GM23248 (cell line): ENCODE results near the gene UBE2H. TPM values are rescaled to one million over a fixed set of nuclear protein-coding genes. Genes with fewer than 3 reads are reported as not detected.

Experiments used
- DNase-seq: peaks from one replicate; pipeline ENCODE4 v3.0.0-alpha.2; 2015
- H2AFZ ChIP-seq: fragments of 200-600 bp; sonication (generic); 2 replicates; pipeline ENCODE4 v1.6.1; 2016; ENCODE audit warnings: antibody characterized with exemption
- H3F3A ChIP-seq: fragments of 200-600 bp; sonication (generic); 2 replicates; pipeline ENCODE4 v1.6.1; 2016; ENCODE audit warnings: mild to moderate bottlenecking, antibody characterized with exemption, mixed run types; ENCODE audit not compliant: insufficient read depth
- H3K27ac ChIP-seq: fragments of 200-600 bp; sonication (generic); 2 replicates; pipeline ENCODE4 v1.5.1; 2016; ENCODE audit warnings: mild to moderate bottlenecking
- H3K27me3 ChIP-seq: fragments of 200-600 bp; sonication (generic); replicated peaks from 2 replicates; pipeline ENCODE4 v1.6.1; 2016; ENCODE audit warnings: mild to moderate bottlenecking; ENCODE audit not compliant: insufficient read depth
- H3K36me3 ChIP-seq: fragments of 200-600 bp; sonication (generic); 2 replicates; pipeline ENCODE4 v1.6.1; 2016; ENCODE audit warnings: low read depth, mild to moderate bottlenecking
- H3K4me1 ChIP-seq: fragments of 200-600 bp; sonication (generic); 2 replicates; pipeline ENCODE4 v1.6.1; 2016; ENCODE audit warnings: mild to moderate bottlenecking; ENCODE audit not compliant: insufficient read depth
- H3K4me2 ChIP-seq: fragments of 200-600 bp; sonication (generic); one replicate; pipeline ENCODE4 v1.6.1; 2016; ENCODE audit warnings: mild to moderate bottlenecking; ENCODE audit not compliant: unreplicated experiment
- H3K4me3 ChIP-seq: fragments of 200-600 bp; sonication (generic); 2 replicates; pipeline ENCODE4 v1.5.1; 2016; ENCODE audit warnings: mild to moderate bottlenecking
- H3K79me2 ChIP-seq: fragments of 200-600 bp; sonication (generic); 2 replicates; pipeline ENCODE4 v1.6.1; 2016; ENCODE audit warnings: mild to moderate bottlenecking; ENCODE audit not compliant: insufficient read depth
- H3K9ac ChIP-seq: fragments of 200-600 bp; sonication (generic); 2 replicates; pipeline ENCODE4 v1.6.1; 2016; ENCODE audit warnings: mild to moderate bottlenecking
- H3K9me2 ChIP-seq: fragments of 200-600 bp; sonication (generic); 2 replicates; pipeline ENCODE4 v1.6.1; 2016; ENCODE audit warnings: mixed run types, mild to moderate bottlenecking, moderate library complexity; ENCODE audit not compliant: insufficient read depth
- H3K9me3 ChIP-seq: fragments of 200-600 bp; sonication (generic); one replicate; pipeline ENCODE4 v1.6.1; 2017; ENCODE audit warnings: low read depth
- H4K20me1 ChIP-seq: fragments of 200-600 bp; sonication (generic); 2 replicates; pipeline ENCODE4 v1.6.0; 2016; ENCODE audit not compliant: insufficient read depth
- EZH2 ChIP-seq: fragments of 200-600 bp; sonication (generic); IDR thresholded peaks from 2 replicates; pipeline ENCODE4 v1.6.1; 2018; ENCODE audit warnings: antibody characterized with exemption, mild to moderate bottlenecking; ENCODE audit not compliant: insufficient read depth, poor library complexity, severe bottlenecking
- EZH2phosphoT487 ChIP-seq: fragments of 200-600 bp; sonication (generic); IDR thresholded peaks from 2 replicates; pipeline ENCODE4 v1.6.1; 2018; ENCODE audit warnings: antibody characterized with exemption, moderate library complexity, mild to moderate bottlenecking, low read depth; ENCODE audit not compliant: insufficient read depth
- WGBS, 2 experiments: methylation state at CpG; one replicate each; pipeline ENCODE4 v1.1.6; 2015 to 2017; ENCODE audit warnings: low lambda C conversion rate in 2 of 2, low coverage in 1 of 2; ENCODE audit errors: missing lambda C conversion rate in 2 of 2; 5-methylcytosine and 5-hydroxymethylcytosine counted together
- in situ Hi-C: fragments of 300-500 bp; cut with MboI; formaldehyde crosslinking; loops from 2 replicates; pipeline ENCODE4 v1.15.0; 2020
- polyA plus RNA-seq: library from polyadenylated mRNA; unstranded; fragments of >200 nt; fragmentation: Nextera tagmentation; extraction: Ambion mirVana; gene quantifications from 2 replicates; pipeline ENCODE4 v1.2.1, GENCODE V29; 2016
- total RNA-seq: library from RNA; depleted of rRNA; stranded (reverse); fragments of >200 nt; shearing (Covaris generic); gene quantifications from 2 replicates; pipeline ENCODE4 v1.2.3, GENCODE V29; 2014

UBE2H gene
- total and polyA plus RNA-seq, 2 experiments from 2014 or later, result 40.7 to 44.4 TPM

DNA sequence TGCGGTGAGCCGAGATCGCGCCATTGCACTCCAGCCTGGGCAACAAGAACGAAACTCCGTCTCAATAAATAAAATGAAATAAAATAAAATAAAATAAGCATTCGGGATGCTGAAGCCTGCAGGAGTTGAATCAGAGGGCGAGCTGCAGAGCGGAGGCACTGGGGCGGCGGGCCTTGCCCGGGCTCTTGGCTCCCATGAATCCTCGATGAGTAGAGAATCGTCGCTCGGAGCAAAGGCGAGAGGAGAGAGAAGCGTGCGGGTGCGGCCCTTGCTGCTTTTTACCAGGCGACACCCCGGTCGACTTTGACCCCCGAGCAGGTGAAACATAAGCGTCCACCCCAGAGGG, 168.3 kb downstream of the UBE2H start:
- no peak overlapping the region for H3K27ac ChIP-seq
- H4K20me1 ChIP-seq, result no peaks in the 10 kb centered on the region
- WGBS, 2 experiments, result 21 to 24% methylated on average over 25 of the region's 25 CpGs
- no peaks in the 10 kb centered on the region for H3K9me2 ChIP-seq
- H3K4me3 ChIP-seq, result no peak overlapping the region
- no peak overlapping the region for H3K9ac ChIP-seq
- H3K79me2 ChIP-seq, result no peaks in the 10 kb centered on the region
- no peak overlapping the region for H3K4me2 ChIP-seq
- TF ChIP-seq EZH2 (no peak), EZH2phosphoT487 (no peak)
- H3K9me3 ChIP-seq, result no peaks in the 10 kb centered on the region
- no peak overlapping the region for H2AFZ ChIP-seq
- H3K36me3 ChIP-seq, result no peaks in the 10 kb centered on the region
- peaks cover 78% of the 10 kb centered on the region for H3K27me3 ChIP-seq
- H3F3A ChIP-seq, result no peaks in the 10 kb centered on the region
- no peak for DNase-seq
- no peaks in the 10 kb centered on the region for H3K4me1 ChIP-seq
- in situ Hi-C loops, result no loop called here

DNA sequence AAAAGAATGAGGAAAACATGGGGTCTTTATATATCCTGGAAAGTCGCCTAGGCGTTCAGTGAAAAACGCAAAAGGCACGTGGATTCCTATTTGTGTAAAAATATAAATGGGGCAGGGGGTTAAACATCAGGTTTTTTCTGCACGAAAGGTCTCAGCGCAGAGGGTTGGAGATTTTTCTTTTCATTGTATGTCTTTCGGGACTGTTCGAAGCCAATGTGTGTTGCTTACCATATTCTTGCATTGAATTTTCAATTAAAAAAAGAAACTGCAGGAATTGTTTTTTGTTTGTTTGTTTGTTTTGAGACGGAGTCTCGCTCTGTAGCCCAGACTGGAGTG, 169.2 kb downstream of the UBE2H start:
- H3K9ac ChIP-seq, result no peak overlapping the region
- no peak overlapping the region for H3K27ac ChIP-seq
- no peaks in the 10 kb centered on the region for H4K20me1 ChIP-seq
- TF ChIP-seq EZH2phosphoT487 (peak; percentile 65; the same call in 1 of the 2 replicates), EZH2 (peak; percentile 95)
- H3K27me3 ChIP-seq, result peaks cover 86% of the 10 kb centered on the region
- no peaks in the 10 kb centered on the region for H3K36me3 ChIP-seq
- H3K9me2 ChIP-seq, result no peaks in the 10 kb centered on the region
- H3K4me2 ChIP-seq, result no peak overlapping the region
- H2AFZ ChIP-seq, result no peak overlapping the region
- H3K4me1 ChIP-seq, result no peaks in the 10 kb centered on the region
- no peaks in the 10 kb centered on the region for H3K9me3 ChIP-seq
- 9% methylated on average over 10 of the region's 10 CpGs for WGBS, 2 experiments
- H3F3A ChIP-seq, result no peaks in the 10 kb centered on the region
- in situ Hi-C loops, result no loop called here
- H3K4me3 ChIP-seq, result no peak overlapping the region
- H3K79me2 ChIP-seq, result no peaks in the 10 kb centered on the region
- DNase-seq, result no peak

DNA sequence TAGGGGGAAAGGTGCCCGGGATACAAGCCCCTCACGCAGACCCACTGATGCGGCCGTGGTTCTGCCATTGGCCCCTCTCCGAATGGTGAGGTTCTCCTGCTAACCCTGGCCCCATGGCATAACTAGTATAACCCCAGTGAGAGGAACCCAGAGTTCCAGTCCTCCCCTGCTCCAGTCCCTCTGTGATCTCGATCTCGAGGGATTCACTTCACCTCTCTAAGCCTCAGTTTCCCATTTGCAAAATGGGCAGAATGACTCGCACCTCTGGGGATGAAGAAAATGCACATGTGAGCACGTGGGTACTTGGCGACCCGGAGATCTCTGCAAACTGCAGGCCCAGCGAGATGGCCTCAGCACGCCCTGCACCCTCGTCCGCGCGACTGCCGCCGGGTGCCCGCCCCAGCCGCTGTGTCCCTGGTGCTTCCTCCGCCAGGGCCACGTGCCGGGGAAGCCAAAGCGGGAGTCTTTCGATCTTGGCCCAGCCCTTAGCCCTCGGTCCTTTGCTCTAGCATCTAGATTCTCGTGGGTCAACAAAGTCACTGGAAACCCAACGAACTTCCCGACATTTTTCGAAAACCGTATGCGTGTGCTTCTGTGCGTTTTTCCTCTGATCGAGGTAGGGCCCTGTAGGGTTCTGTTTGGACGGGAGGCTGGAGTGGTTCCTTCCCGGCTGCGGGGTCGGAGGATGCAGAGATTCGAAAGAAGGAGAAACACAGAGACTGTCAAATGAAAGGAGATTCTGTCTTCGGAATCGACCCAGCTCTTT, 169.8 kb downstream of the UBE2H start:
- H3K27ac ChIP-seq, result no peak overlapping the region
- no peak overlapping the region for H3K4me3 ChIP-seq
- no peaks in the 10 kb centered on the region for H3K79me2 ChIP-seq
- no peak overlapping the region for H2AFZ ChIP-seq
- H3K4me1 ChIP-seq, result no peaks in the 10 kb centered on the region
- no peaks in the 10 kb centered on the region for H3K9me3 ChIP-seq
- H3K9ac ChIP-seq, result no peak overlapping the region
- no peak for DNase-seq
- peaks cover 91% of the 10 kb centered on the region for H3K27me3 ChIP-seq
- no peaks in the 10 kb centered on the region for H4K20me1 ChIP-seq
- in situ Hi-C loops, result no loop called here
- H3F3A ChIP-seq, result no peaks in the 10 kb centered on the region
- H3K4me2 ChIP-seq, result no peak overlapping the region
- H3K9me2 ChIP-seq, result no peaks in the 10 kb centered on the region
- 5 to 7% methylated on average over 42 of the region's 42 CpGs for WGBS, 2 experiments
- TF ChIP-seq EZH2phosphoT487, result peak; percentile 73; the same call in 1 of the 2 replicates
- TF ChIP-seq EZH2, result peak; percentile 99
- H3K36me3 ChIP-seq, result no peaks in the 10 kb centered on the region

DNA sequence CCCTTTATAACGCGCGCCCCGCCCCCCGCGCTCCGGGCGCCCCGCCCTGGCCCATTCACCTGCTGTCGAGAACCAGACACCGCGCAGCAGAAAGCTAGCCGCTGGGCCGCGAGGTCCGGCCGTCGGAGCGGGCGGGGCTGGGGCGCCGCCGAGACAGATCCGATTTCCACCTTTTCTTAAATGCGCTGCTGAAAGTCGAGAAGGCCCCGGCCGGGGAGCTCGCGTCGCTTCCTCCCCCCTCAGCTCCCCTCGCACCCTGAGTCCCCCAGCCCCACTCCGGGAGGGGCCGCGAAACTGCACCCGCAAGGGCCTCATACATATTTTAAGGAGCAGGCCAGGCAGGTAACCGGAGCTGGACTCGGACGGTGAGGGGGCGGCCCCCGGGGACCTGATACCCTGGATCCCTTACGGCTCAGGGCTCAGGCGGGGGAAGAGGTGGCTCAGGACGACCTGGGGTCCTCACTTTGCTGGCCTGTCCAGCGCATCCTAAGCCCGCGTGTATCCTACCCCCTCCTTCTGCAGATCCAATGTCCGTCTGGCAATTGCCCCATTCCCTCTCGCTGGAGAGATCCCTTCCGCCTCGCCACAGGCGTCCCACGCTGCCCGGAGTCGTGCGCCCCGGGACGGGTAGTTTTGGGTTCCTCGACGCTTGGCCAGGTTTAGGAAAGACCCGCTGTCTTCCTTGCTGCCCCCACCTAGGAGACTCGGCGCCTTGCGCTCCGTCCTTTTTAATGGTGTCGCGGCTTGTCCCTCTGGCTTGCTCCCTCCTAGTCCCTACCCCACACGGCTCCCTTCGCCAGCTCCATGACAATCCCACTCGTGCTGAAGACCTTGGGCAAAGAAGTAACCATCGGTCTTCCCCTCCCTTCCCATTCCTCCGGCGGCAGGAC, 170.6 kb downstream of the UBE2H start:
- Histone ChIP-seq H3K4me1 (no peaks in the 10 kb centered on the region), H3F3A (no peaks in the 10 kb centered on the region), H3K27ac (no peak overlapping the region), H2AFZ (no peak overlapping the region), H3K9me3 (no peaks in the 10 kb centered on the region), H3K79me2 (no peaks in the 10 kb centered on the region), H3K4me2 (no peak overlapping the region), H3K9ac (no peak overlapping the region), H3K9me2 (no peaks in the 10 kb centered on the region), H3K4me3 (no peak overlapping the region), H4K20me1 (no peaks in the 10 kb centered on the region), H3K36me3 (no peaks in the 10 kb centered on the region), H3K27me3 (peaks cover 94% of the 10 kb centered on the region)
- 2 to 5% methylated on average over 62 to 68 of the region's 73 CpGs for WGBS, 2 experiments
- TF ChIP-seq EZH2phosphoT487 (peak; percentile 24), EZH2 (peak; percentile 88)
- peak; percentile 31 for DNase-seq
- in situ Hi-C loops, result no loop called here
